RWPE1 (cell line): ENCODE results near the gene AEBP1.

Experiments
- CTCF ChIA-PET: fragments of 350-600 bp; sonication (Branson Sonifier 250); formaldehyde crosslinking; extraction: SDS; loops from one replicate; lab custom pipeline; 2021; lab: Yijun Ruan, JAX
- POLR2A ChIA-PET: fragments of 400-600 bp; formaldehyde crosslinking; extraction: SDS; loops from one replicate; lab custom pipeline; 2020; ENCODE audit warnings: antibody characterized with exemption; ENCODE audit not compliant: low non-redundant PET; lab: Yijun Ruan, JAX
- DNase-seq: peaks from one replicate; pipeline ENCODE4 v3.0.0; 2012; ENCODE audit warnings: low spot score
- H3K27ac ChIP-seq: fragments of 450-650 bp; 2 replicates; pipeline ENCODE4 v1.5.1; 2017
- TF ChIP-seq, protein P1 (sequence below): fragments of 450-650 bp; conservative IDR thresholded peaks from 2 replicates; pipeline ENCODE4 v1.5.1; 2017; ENCODE audit warnings: low read depth, mild to moderate bottlenecking

AEBP1 gene

DNA sequence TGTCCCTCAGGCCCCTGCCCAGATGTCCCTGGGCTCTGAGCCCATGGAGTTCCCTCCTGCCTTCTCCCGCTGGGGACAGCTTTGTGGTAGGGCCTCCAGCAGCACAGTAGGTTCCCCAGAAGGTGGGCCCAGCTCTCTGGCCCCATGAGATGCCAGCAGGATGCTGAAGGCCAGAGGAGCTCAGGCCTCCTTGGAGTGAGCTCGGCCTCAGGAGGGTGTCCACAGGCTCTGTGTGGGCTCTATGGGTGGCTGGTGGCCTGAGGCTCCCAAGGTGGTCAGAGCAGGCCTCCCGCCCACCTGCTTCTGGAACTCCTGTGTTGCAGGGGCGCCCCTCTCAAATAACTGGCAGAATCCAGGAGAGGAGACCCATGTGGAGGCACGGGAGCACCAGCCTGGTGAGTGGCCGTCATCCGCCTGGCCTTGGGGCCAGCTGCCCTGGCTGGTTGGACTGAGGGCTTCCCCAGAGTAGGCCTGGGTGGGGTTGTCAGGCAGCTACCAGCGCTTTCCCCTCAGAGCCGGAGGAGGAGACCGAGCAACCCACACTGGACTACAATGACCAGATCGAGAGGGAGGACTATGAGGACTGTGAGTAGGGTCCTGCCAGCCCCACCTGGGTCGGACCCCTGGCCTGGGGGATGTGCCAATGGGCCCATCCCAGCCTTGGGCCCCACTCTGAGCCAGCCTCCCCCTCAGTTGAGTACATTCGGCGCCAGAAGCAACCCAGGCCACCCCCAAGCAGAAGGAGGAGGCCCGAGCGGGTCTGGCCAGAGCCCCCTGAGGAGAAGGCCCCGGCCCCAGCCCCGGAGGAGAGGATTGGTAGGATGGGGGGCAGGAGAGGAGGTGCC, 3.2 kb downstream of the AEBP1 start:
- CTCF ChIA-PET: no interaction called here
- POLR2A ChIA-PET: interaction anchor here (0.6 kb wide), 1 partner anchor 13 kb away, joined by 7 read pairs; no protein-coding TSS in a partner anchor
- TF ChIP-seq, protein P1, sequence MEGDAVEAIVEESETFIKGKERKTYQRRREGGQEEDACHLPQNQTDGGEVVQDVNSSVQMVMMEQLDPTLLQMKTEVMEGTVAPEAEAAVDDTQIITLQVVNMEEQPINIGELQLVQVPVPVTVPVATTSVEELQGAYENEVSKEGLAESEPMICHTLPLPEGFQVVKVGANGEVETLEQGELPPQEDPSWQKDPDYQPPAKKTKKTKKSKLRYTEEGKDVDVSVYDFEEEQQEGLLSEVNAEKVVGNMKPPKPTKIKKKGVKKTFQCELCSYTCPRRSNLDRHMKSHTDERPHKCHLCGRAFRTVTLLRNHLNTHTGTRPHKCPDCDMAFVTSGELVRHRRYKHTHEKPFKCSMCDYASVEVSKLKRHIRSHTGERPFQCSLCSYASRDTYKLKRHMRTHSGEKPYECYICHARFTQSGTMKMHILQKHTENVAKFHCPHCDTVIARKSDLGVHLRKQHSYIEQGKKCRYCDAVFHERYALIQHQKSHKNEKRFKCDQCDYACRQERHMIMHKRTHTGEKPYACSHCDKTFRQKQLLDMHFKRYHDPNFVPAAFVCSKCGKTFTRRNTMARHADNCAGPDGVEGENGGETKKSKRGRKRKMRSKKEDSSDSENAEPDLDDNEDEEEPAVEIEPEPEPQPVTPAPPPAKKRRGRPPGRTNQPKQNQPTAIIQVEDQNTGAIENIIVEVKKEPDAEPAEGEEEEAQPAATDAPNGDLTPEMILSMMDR: no peak
- H3K27ac ChIP-seq: no peak overlapping the region
- no peak for DNase-seq

DNA sequence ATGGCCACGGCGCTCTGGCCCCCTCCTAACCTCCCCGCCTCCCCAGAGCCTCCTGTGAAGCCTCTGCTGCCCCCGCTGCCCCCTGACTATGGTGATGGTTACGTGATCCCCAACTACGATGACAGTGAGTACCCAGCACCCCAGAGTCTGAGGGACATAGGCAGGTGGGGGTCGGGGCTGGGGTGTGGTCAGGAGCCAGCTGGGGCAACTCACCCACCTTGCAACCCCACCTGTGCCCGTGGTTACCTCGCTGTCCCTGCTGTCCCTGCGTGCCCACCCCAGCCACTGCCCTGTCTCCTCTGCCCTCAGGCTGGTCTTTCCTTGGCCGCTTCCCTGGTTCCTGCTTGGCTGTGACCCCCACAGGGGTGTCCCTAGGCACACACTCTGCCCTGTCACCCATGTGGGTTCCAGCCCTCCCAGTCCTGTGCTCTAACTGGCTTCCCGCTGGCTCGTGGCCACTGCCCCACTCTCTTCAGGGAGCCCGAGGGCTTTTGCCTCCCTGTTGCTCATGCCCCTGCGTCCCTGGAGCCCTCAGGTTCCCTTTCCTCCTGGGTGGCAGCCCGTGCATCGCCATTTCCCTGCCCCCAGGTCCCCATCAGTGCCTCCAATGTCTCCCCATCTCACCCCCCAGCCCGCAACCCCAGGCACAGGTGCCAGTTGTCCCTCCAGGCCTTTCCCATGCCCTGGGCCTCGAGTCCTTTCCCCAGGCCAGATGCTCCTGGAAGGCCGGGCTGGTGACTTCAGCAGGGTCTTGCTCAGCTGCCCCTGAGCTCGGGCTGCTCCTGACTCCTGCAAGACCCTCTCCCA, 4.0 kb downstream of the AEBP1 start:
- ChIA-PET CTCF (no interaction called here), POLR2A (no interaction called here)
- no peak for DNase-seq
- TF ChIP-seq, protein P1: no peak
- H3K27ac ChIP-seq: no peak overlapping the region

GRCh38 chr7:44108768-44109750, 4.9 kb downstream of the AEBP1 start:
- POLR2A ChIA-PET: no interaction called here
- TF ChIP-seq, protein P1: no peak
- CTCF ChIA-PET: no interaction called here
- no peak for DNase-seq
- no peak overlapping the region for H3K27ac ChIP-seq

DNA sequence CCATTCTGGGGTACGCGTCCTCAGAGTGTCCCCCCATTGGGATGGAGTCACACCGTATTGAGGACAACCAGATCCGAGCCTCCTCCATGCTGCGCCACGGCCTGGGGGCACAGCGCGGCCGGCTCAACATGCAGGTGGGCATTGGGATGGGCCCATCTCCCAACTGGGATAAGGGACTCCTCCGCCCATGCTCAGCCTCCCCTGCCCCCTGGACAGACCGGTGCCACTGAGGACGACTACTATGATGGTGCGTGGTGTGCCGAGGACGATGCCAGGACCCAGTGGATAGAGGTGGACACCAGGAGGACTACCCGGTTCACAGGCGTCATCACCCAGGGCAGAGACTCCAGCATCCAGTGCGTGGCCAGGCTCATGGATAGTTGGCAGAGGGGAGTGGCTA, 5.8 kb downstream of the AEBP1 start:
- DNase-seq: no peak
- POLR2A ChIA-PET: no interaction called here
- CTCF ChIA-PET: no interaction called here
- TF ChIP-seq, protein P1: no peak
- H3K27ac ChIP-seq: no peak overlapping the region

- DNase-seq: no peak
- H3K27ac ChIP-seq: 0 out of 2 replicates have a peak overlapping the region, but pooled peaks have one; percentile 1
- POLR2A ChIA-PET: no interaction called here
- TF ChIP-seq, protein P1: no peak
- CTCF ChIA-PET: interaction anchor here (0.6 to 1.3 kb wide), 2 partner anchors 450 to 508 kb away, joined by 6 to 7 read pairs; no protein-coding TSS in a partner anchor
Observed at GRCh38 chr7:44110719-44111635, 6.8 kb downstream of the AEBP1 start.
